Vagina (tissue), 2 donors: Measurements from ENCODE around the gene CLSTN1.

Experiments used
- CTCF ChIP-seq, 3 experiments: fragments of 450-650 bp in 2 of 3; fragments of 200-600 bp in 1 of 3; sonication (generic) in 1 of 3; IDR thresholded peaks; one replicate each; pipeline ENCODE4 v1.5.1; 2017 to 2019; ENCODE audit warnings: antibody characterized with exemption in 3 of 3, mild to moderate bottlenecking in 2 of 3, moderate library complexity in 2 of 3
- POLR2A ChIP-seq, 2 donors: fragments of 450-650 bp; IDR thresholded peaks; one replicate each; pipeline ENCODE4 v1.6.1; 2017; ENCODE audit warnings: antibody characterized with exemption in 2 of 2, mild to moderate bottlenecking in 2 of 2, moderate library complexity in 2 of 2

GRCh38 chr1:9859281-9860014, 35.7 kb upstream of the CLSTN1 start:
- TF ChIP-seq POLR2A (IDR thresholded peaks at IDR 0.05) (no peak), CTCF (IDR thresholded peaks at IDR 0.05) (no peak)
